Activated CD8-positive, alpha-beta T cell treated with anti-CD3 and anti-CD28 coated beads, Interleukin-2, amount 10 ng/mL, durations not matched to agents 7 days and 5 days (primary cell): ENCODE results near the gene NDUFAF5. TPM values are rescaled to one million over a fixed set of nuclear protein-coding genes. Genes with fewer than 3 reads are reported as not detected.
A peak's percentile ranks its signal among the peaks of the same experiment; 100 is the strongest.

ENCODE experiments used
- ATAC-seq: fragments of 150-1000 bp; cut with Tn5 transposase; one replicate; pipeline ENCODE4 v1.10.0; 2021; ENCODE audit warnings: moderate library complexity
- CTCF ChIA-PET: fragments of 350-600 bp; sonication (Branson Sonifier 250); formaldehyde crosslinking; loops from one replicate; lab custom pipeline; 2021; ENCODE audit warnings: antibody characterized with exemption; lab: Charles Lee
- POLR2A ChIA-PET: fragments of 350-600 bp; sonication (Branson Sonifier 250); formaldehyde crosslinking; loops from one replicate; lab custom pipeline; 2021; ENCODE audit warnings: antibody characterized with exemption; lab: Charles Lee
- DNase-seq: peaks from one replicate; pipeline ENCODE4 v3.0.0-alpha.2; 2020
- H3K27ac Mint-ChIP-seq: one replicate; pipeline ENCODE4 v1.8.0; 2021; ENCODE audit warnings: mild to moderate bottlenecking, mixed read lengths
- H3K27me3 Mint-ChIP-seq: one replicate; pipeline ENCODE4 v1.8.0; 2021; ENCODE audit warnings: low read depth, mixed read lengths
- H3K36me3 Mint-ChIP-seq: one replicate; pipeline ENCODE4 v1.8.0; 2021; ENCODE audit warnings: low read depth, mixed read lengths
- H3K4me1 Mint-ChIP-seq: one replicate; pipeline ENCODE4 v1.8.0; 2021; ENCODE audit warnings: low read depth, mixed read lengths
- H3K4me3 Mint-ChIP-seq: one replicate; pipeline ENCODE4 v1.8.0; 2021; ENCODE audit warnings: mild to moderate bottlenecking, mixed read lengths
- H3K9me3 Mint-ChIP-seq: one replicate; pipeline ENCODE4 v1.8.0; 2022; ENCODE audit warnings: mixed read lengths; ENCODE audit not compliant: insufficient read depth
- total RNA-seq, 2 experiments: library from RNA; stranded (reverse); gene quantifications; one replicate each; pipeline ENCODE4 v1.2.3, GENCODE V29; 2021

Gene NDUFAF5
- total RNA-seq, 2 experiments from 2014 or later, result 26.3 to 34.6 TPM

GRCh38 chr20:13799974-13800373 lies 15.1 kb downstream of the NDUFAF5 start:
- no peak for ATAC-seq
- CTCF ChIA-PET, result interaction anchor here (1.0 to 1.2 kb wide), 2 partner anchors 8 to 20 kb away, joined by 3 to 4 read pairs; no protein-coding TSS in a partner anchor
- Mint-ChIP-seq H3K4me1 (no peaks in the 10 kb centered on the region), H3K36me3 (peaks cover 47% of the 10 kb centered on the region), H3K27ac (no peak overlapping the region), H3K4me3 (no peak overlapping the region), H3K9me3 (no peaks in the 10 kb centered on the region), H3K27me3 (no peaks in the 10 kb centered on the region)
- DNase-seq, result no peak
- POLR2A ChIA-PET, result interaction anchor here (1.5 kb wide), 1 partner anchor 15 kb away, joined by 5 read pairs; the partner anchor contains the start of genes ESF1 and NDUFAF5

DNA sequence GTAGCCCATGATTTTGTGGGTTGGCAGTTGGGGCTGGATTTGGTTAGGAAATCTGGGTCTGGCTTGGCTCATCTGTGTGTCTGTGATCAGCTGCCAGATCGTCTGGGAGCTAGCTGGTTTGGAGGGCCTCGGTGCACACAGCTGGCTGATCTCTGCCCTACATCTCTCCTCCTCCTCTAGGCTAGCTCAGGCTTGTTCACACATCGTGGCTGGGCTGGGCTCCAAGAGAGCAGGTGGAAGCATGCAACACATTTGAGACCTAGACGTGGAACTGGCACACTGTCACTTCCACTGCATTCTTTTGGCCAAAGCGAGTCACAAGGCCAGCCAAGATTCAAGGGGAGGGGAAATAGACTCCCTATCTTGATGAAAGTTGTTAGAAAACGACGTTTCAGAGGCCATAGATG lies 15.9 kb downstream of the NDUFAF5 start:
- DNase-seq (no peak), ATAC-seq (no peak)
- Mint-ChIP-seq H3K4me3 (no peak overlapping the region), H3K27ac (no peak overlapping the region), H3K9me3 (no peaks in the 10 kb centered on the region), H3K4me1 (no peaks in the 10 kb centered on the region), H3K36me3 (peaks cover 40% of the 10 kb centered on the region), H3K27me3 (no peaks in the 10 kb centered on the region)
- POLR2A ChIA-PET, result interaction anchor here (1.5 kb wide), 1 partner anchor 16 kb away, joined by 5 read pairs; the partner anchor contains the start of genes ESF1 and NDUFAF5
- CTCF ChIA-PET, result interaction anchor here (1.0 to 1.2 kb wide), 2 partner anchors 9 to 19 kb away, joined by 3 to 4 read pairs; no protein-coding TSS in a partner anchor

GRCh38 chr20:13809373-13809772 lies 24.5 kb downstream of the NDUFAF5 start:
- no peaks in the 10 kb centered on the region for H3K4me1 Mint-ChIP-seq
- H3K9me3 Mint-ChIP-seq, result no peaks in the 10 kb centered on the region
- H3K27me3 Mint-ChIP-seq, result no peaks in the 10 kb centered on the region
- no peak overlapping the region for H3K4me3 Mint-ChIP-seq
- CTCF ChIA-PET, result no interaction called here
- H3K27ac Mint-ChIP-seq, result no peak overlapping the region
- DNase-seq (no peak), ATAC-seq (no peak)
- H3K36me3 Mint-ChIP-seq, result peaks cover 18% of the 10 kb centered on the region
- POLR2A ChIA-PET, result no interaction called here

DNA sequence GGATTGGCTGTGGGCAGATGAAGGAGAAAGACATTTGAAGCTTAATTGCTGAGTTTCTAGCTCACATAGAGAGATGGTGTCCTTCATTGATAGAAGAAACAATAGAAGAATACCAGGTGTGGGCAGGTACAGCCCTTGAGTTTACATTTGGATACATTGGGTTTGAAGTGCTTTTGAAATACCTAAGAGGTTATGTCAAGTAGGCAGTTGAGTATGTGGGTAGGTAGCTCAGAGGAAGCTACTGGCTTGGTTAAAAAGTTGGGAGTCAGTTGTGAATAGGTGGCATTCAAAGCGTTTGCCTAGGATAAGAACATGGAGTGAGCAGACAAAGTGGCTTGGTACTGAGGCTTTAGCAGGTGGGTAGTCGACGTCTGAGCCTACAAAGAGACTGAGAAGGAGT lies 25.0 kb downstream of the NDUFAF5 start:
- Mint-ChIP-seq H3K36me3 (peaks cover 14% of the 10 kb centered on the region), H3K9me3 (no peaks in the 10 kb centered on the region), H3K4me3 (no peak overlapping the region), H3K4me1 (no peaks in the 10 kb centered on the region), H3K27ac (no peak overlapping the region), H3K27me3 (no peaks in the 10 kb centered on the region)
- no peak for DNase-seq
- ChIA-PET CTCF (interaction anchor here (1.7 kb wide), 1 partner anchor 10 kb away, joined by 5 read pairs; no protein-coding TSS in a partner anchor), POLR2A (no interaction called here)
- ATAC-seq, result no peak

- H3K27me3 Mint-ChIP-seq, result no peaks in the 10 kb centered on the region
- H3K4me1 Mint-ChIP-seq, result no peaks in the 10 kb centered on the region
- DNase-seq, result no peak
- no peak overlapping the region for H3K27ac Mint-ChIP-seq
- POLR2A ChIA-PET, result no interaction called here
- CTCF ChIA-PET, result interaction anchor here (1.7 kb wide), 1 partner anchor 10 kb away, joined by 5 read pairs; no protein-coding TSS in a partner anchor
- no peak for ATAC-seq
- peaks cover 19% of the 10 kb centered on the region for H3K36me3 Mint-ChIP-seq
- H3K9me3 Mint-ChIP-seq, result no peaks in the 10 kb centered on the region
- H3K4me3 Mint-ChIP-seq, result no peak overlapping the region
Measured at GRCh38 chr20:13810446-13810845, 25.6 kb downstream of the NDUFAF5 start.

DNA sequence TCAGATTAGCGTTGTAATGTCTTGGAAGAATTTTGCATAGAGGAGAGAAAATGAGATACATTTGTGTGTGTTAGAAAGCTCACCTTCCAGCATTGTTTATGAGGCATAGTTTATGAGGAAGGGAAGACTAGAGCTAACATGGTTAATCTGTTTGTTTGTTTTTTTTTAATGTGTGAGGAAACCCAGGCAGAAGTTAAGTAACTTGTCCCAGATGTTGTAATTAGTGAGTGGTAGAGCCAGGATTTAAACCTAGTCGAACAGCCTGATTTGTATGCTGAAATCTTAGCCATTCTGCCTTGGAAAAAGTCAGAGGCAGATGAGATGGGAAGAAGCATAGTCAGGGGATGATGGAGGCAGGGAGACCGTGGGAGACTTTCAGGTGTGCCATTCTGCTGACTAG lies 29.1 kb downstream of the NDUFAF5 start:
- Mint-ChIP-seq H3K4me1 (no peaks in the 10 kb centered on the region), H3K4me3 (no peak overlapping the region), H3K9me3 (no peaks in the 10 kb centered on the region), H3K27me3 (no peaks in the 10 kb centered on the region), H3K36me3 (peaks cover 30% of the 10 kb centered on the region), H3K27ac (no peak overlapping the region)
- DNase-seq (no peak), ATAC-seq (no peak)
- ChIA-PET POLR2A (no interaction called here), CTCF (no interaction called here)

- peaks cover 30% of the 10 kb centered on the region for H3K36me3 Mint-ChIP-seq
- no peak for DNase-seq
- no peak for ATAC-seq
- H3K4me1 Mint-ChIP-seq, result no peaks in the 10 kb centered on the region
- ChIA-PET CTCF (interaction anchor here (1.2 to 1.3 kb wide), 2 partner anchors 12 to 57 kb away, joined by 3 read pairs; no protein-coding TSS in a partner anchor), POLR2A (no interaction called here)
- H3K27ac Mint-ChIP-seq, result no peak overlapping the region
- no peaks in the 10 kb centered on the region for H3K9me3 Mint-ChIP-seq
- no peaks in the 10 kb centered on the region for H3K27me3 Mint-ChIP-seq
- H3K4me3 Mint-ChIP-seq, result no peak overlapping the region
Measured at GRCh38 chr20:13814672-13815071, 29.8 kb downstream of the NDUFAF5 start.

GRCh38 chr20:13816757-13817156 lies 31.9 kb downstream of the NDUFAF5 start:
- DNase-seq (no peak), ATAC-seq (no peak)
- Mint-ChIP-seq H3K27ac (no peak overlapping the region), H3K9me3 (no peaks in the 10 kb centered on the region), H3K4me3 (no peak overlapping the region), H3K27me3 (no peaks in the 10 kb centered on the region), H3K4me1 (no peaks in the 10 kb centered on the region), H3K36me3 (peaks cover 38% of the 10 kb centered on the region)
- CTCF ChIA-PET, result interaction anchor here (0.8 to 1.2 kb wide), 2 partner anchors 9 to 238 kb away, joined by 3 read pairs; no protein-coding TSS in a partner anchor
- POLR2A ChIA-PET, result interaction anchor here (0.5 kb wide), 1 partner anchor 20 kb away, joined by 3 read pairs; no protein-coding TSS in a partner anchor

GRCh38 chr20:13817342-13817741 lies 32.5 kb downstream of the NDUFAF5 start:
- Mint-ChIP-seq H3K36me3 (peaks cover 38% of the 10 kb centered on the region), H3K27me3 (no peaks in the 10 kb centered on the region), H3K9me3 (no peaks in the 10 kb centered on the region), H3K4me3 (no peak overlapping the region), H3K27ac (no peak overlapping the region), H3K4me1 (no peaks in the 10 kb centered on the region)
- ATAC-seq (no peak), DNase-seq (no peak)
- CTCF ChIA-PET, result interaction anchor here (0.8 to 1.2 kb wide), 3 partner anchors 9 to 270 kb away, joined by 3 read pairs; no protein-coding TSS in a partner anchor
- POLR2A ChIA-PET, result no interaction called here

DNA sequence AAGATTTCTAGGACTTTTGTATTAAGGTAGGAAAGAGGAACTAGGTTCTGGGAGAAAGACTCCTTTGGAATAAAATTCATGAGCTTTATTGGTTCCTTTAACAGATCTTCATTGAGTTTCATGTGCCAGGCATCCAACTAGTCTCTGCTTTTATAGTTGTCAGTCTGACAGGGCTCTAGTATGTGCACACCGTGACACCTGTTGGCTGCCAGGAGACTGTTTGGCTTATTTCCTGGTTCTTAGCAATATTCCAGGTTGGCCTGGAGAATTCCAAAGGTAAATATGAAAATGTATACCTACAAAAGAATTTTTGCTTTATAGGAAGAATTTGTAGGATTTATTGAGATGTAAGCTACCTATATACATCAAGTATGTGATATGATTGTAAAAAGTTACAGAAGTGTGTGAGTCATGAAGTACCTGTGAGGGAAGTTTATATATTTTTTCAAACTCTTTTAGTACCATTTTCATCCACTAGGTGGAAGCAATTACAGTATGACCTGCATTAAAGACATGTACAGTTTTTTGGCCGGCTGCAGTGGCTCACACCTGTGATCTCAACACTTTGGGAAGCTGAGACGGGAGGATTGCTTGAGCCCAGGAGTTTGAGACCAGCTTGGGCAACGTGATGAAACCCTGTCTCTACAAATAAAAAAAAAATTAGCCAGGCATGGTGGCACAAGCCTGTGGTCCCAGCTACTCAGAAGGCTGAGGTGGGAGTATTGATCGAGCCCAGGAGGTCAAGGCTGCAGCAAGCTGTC lies 35.2 kb downstream of the NDUFAF5 start:
- ATAC-seq (peak; percentile 58), DNase-seq (peak; percentile 22)
- H3K36me3 Mint-ChIP-seq, result peaks cover 28% of the 10 kb centered on the region
- no peak overlapping the region for H3K27ac Mint-ChIP-seq
- H3K4me3 Mint-ChIP-seq, result no peak overlapping the region
- H3K9me3 Mint-ChIP-seq, result no peaks in the 10 kb centered on the region
- no peaks in the 10 kb centered on the region for H3K4me1 Mint-ChIP-seq
- CTCF ChIA-PET, result interaction anchor here (0.7 to 2.9 kb wide), 15 partner anchors 9 to 241 kb away, joined by 3 to 11 read pairs (median 4); partner anchors contain the start of gene NDUFAF5
- H3K27me3 Mint-ChIP-seq, result no peaks in the 10 kb centered on the region
- POLR2A ChIA-PET, result no interaction called here

GRCh38 chr20:13821876-13822275 lies 37.0 kb downstream of the NDUFAF5 start:
- POLR2A ChIA-PET, result no interaction called here
- Mint-ChIP-seq H3K36me3 (peaks cover 18% of the 10 kb centered on the region), H3K4me3 (no peak overlapping the region), H3K9me3 (no peaks in the 10 kb centered on the region), H3K27ac (no peak overlapping the region), H3K4me1 (no peaks in the 10 kb centered on the region), H3K27me3 (peaks cover 4% of the 10 kb centered on the region)
- ATAC-seq (no peak), DNase-seq (no peak)
- CTCF ChIA-PET, result no interaction called here

- CTCF ChIA-PET, result no interaction called here
- no peak for ATAC-seq
- H3K27me3 Mint-ChIP-seq, result peaks cover 4% of the 10 kb centered on the region
Measured at GRCh38 chr20:13822459-13822858, 37.6 kb downstream of the NDUFAF5 start.

More at GRCh38 chr20:13822459-13822858, 37.6 kb downstream of the NDUFAF5 start:
- no peaks in the 10 kb centered on the region for H3K9me3 Mint-ChIP-seq
- POLR2A ChIA-PET, result no interaction called here
- no peak overlapping the region for H3K4me3 Mint-ChIP-seq
- H3K4me1 Mint-ChIP-seq, result no peaks in the 10 kb centered on the region
- no peak for DNase-seq
- H3K36me3 Mint-ChIP-seq, result peaks cover 15% of the 10 kb centered on the region
- H3K27ac Mint-ChIP-seq, result no peak overlapping the region
